Right ventricle myocardium superior (tissue), 1 donor: ENCODE results near the gene SOX1. TPM values are rescaled to one million over a fixed set of nuclear protein-coding genes. Genes with fewer than 3 reads are reported as not detected.

ENCODE experiments used
- ATAC-seq: fragments of 200-7000 bp; cut with Tn5 transposase; one replicate; pipeline ENCODE4 v1.9.1; 2020; ENCODE audit warnings: mild to moderate bottlenecking; ENCODE audit not compliant: poor library complexity
- DNase-seq: peaks from one replicate; pipeline ENCODE4 v3.0.0-alpha.2; 2020
- intact Hi-C: fragments of 100-400 bp; cut with DNase I; formaldehyde crosslinking; loops from one replicate; pipeline ENCODE4 v1.11.2; 2022
- total RNA-seq: library from RNA; stranded (reverse); fragmentation: NEBNext Ultra II Directional; extraction: Animal tissue kit (Norgen Biotek cat#: 25700); gene quantifications from one replicate; pipeline ENCODE4 v1.2.1, GENCODE V29; 2021
- donor health status: DM: no; HTN: yes; CAD: no; lungs with severe emphysema.

The SOX1 gene
- total RNA-seq, 1 donor from 2014 or later = not detected

DNA sequence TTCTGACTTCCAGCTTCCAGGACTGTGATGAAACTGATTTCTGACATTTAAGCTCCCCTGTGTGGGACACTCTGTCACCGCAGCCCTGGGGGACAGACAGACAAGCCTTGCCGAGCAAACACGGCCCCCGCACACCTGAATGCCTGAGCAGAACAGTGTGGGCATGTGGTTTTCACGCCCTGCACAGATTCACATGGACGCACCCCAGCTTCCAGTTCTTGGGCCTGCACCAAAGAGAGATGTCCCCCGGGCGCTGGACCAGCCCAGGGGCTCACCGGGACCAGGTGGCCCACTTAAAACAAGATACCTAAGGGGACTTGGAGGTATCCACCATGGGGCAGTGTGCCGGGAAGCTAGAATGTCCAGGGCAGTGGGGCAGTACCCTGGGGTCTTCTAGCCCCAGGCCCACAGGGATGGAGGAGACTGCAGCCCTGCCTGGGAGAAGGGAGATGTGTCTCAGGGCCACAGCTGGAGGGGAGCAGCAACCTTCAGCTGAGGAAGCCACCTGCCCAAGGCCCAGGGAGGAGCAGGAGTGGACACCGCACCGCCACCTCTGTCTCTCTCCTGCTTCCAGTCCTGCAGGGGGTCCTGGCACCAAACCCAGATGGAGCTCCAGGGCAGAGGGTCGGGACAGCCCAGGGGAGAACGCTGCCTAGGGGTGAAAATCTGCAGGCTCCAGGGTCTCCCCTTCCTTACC lies 50.5 kb downstream of the SOX1 start:
- ATAC-seq = no peak
- no peak for DNase-seq
- intact Hi-C loops = no loop called here

DNA sequence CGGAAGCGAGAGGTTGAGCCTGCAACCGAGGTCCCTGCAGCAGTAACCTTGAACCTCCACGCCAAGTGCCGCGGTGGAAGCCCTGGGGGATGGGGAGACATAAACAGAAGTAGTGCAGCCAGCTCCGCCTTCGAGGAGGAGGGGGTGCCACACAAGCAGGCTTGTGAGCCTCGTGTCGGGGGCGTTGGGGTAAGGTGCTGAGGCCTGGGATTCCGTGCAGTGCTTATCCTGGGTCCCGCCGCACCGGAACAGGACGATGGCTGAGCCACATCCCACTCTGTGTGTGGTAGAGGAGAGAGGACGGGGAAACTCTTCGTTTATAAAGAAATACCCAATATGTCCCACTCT lies 51.0 kb downstream of the SOX1 start:
- no peak for DNase-seq
- ATAC-seq = no peak
- intact Hi-C loops = no loop called here

DNA sequence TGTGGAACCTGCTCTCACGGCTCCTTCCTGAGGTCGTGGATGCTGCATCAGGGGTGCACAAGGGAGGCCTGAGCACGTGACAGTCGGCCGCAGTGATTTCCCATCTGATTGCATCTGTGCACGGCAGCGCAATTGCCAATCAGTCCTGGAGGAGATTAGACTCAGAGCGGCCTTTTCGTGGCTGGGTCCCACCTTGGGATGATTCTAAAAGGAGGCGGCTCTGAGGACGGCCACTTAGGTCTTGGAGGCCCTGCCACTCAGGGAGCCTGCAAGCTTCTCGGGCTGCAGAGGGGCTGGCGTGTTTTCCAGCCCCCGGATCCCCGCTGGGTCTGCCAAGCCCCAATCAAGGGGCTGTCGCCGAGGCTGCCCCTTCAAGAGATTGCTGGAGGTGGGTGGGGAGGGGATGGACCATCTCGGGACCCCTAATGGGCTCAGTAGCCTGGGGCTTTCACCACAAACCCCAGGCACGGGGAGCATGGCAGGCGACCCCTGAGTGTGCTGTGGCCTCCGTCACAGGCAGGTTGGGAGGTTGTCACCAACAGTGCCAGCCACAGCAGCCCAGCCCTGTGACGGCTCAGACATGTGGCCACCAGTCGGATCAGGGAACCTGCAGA lies 51.6 kb downstream of the SOX1 start:
- no peak for DNase-seq

DNA sequence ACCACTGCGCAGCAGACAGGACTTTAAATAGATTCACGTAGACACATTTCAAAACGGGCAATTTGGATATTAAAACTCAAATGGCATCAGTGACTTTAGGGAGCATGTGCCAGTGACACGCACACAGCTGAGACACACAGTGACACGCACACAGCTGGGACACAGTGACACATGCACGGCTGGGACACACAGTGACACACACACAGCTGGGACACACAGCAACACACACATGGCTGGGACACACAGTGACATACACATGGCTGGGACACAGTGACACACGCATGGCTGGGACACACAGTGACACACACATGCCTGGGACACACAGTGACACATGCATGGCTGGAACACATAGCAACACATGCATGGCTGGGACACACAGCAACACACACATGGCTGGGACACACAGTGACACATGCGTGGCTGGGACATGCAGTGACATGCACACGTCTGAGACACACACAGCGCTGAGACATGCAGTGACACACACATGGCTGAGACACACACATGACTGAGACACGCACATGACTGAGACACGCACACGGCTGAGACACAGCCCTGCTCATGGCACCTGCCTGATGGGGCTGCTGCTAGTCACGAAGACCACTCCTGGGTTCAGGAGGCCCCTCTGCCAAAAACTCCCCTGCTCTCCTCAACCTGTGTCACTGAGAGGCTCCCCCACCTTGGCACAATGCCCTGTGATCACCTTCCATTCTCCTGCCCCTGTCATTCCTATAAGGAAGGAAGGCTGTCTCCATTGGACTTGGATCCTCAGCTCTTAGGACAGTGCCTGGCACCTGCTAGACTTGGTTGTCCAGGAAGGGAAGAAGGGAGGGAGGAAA lies 52.5 kb downstream of the SOX1 start:
- ATAC-seq (no peak), DNase-seq (no peak)
- intact Hi-C loops = no loop called here

More for the DNA sequence above, 51.6 kb downstream of the SOX1 start:
- ATAC-seq = no peak
- intact Hi-C loops = no loop called here

DNA sequence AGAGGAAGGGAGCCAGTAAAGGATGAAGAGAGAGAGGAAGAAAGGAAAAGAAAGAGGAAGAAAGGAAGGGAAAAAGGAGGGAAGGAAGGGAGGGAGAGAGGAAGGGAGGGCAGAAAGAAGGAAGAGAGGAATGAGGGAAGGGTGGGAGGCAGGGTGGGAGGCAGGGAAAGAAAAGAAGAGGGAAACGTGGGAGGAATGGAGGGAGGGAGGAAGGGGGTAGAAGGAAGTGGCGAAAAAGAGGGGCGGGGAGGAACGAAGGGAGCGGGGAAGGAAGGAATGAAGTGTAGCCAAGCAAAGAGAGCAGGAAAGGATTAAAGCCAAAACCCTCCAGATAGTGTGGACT lies 53.1 kb downstream of the SOX1 start:
- ATAC-seq (no peak), DNase-seq (no peak)
- intact Hi-C loops = no loop called here
